ENCODE measurements around the gene FLT3LG. TPM values are rescaled to one million over a fixed set of nuclear protein-coding genes. Genes with fewer than 3 reads are reported as not detected.

The FLT3LG gene, protein sequence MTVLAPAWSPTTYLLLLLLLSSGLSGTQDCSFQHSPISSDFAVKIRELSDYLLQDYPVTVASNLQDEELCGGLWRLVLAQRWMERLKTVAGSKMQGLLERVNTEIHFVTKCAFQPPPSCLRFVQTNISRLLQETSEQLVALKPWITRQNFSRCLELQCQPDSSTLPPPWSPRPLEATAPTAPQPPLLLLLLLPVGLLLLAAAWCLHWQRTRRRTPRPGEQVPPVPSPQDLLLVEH
- 1.3 and 1.9 TPM in 2 replicates for total RNA-seq

DNA sequence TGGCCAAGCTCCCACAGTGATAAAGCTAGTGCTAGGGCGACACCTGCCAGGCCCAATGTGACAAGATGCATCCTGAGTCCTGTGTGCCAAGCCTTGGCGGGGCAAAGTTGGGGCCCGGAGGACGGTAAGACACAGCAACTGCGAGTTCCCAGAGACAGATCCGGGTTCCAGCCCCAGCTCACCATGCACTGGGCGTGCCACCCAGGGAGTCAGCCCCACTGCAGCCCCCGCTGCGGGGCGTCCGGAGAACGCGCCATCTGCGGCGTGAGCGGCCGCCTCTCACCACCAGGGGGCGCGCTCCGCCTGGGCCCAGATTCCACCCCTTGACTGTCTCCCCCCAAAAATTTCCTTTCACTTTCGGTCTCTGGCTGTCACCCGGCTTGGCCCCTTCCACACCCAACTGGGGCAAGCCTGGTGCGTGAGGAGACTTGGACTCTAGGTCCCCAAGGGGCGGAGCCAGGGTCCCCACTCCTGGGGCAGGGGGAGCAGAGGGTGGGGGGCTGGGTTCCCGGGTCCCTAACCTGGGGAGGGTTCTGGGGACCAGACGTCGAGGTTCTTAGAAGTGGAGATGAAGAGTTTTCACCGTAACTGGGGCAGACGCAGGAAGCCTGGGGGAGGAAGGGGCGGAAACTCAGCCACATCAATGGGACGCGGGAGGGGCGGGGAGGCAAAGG, at the start of gene FLT3LG:
TSS of gene FLT3LG (plus strand) at position 348 of the 674 bp plus-strand sequence. CDS start 425 bp downstream, outside the sequence.
- DNase-seq (ENCODE audit: low read depth in 2 of 2), result peak; percentile 36 to 62

DNA sequence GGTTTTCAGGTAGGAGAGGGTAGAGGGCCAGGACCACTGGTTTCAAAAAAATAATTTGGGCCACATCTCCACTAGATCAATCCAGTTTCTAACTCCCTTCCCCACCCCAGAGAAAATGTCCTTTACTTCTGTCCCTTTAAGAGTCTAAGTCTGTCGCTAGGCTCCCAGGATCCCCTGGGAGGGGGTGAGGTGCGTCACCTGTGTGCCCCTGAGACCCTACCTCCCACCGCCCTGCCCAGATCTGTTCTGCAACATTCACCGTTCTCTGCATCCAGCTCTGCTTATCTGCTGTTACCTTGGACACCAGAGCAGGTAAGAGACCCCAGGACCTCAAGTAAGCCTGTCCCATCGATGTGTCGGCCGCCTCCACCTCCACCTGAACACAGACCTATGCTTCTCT, 48.8 kb upstream of the FLT3LG start, which contains the start of gene GFY:
TSS of gene GFY (plus strand) at position 211 of the 400 bp plus-strand sequence. CDS start 1,043 bp downstream, outside the sequence.
- DNase-seq (ENCODE audit: low read depth in 2 of 2), result no peak

DNA sequence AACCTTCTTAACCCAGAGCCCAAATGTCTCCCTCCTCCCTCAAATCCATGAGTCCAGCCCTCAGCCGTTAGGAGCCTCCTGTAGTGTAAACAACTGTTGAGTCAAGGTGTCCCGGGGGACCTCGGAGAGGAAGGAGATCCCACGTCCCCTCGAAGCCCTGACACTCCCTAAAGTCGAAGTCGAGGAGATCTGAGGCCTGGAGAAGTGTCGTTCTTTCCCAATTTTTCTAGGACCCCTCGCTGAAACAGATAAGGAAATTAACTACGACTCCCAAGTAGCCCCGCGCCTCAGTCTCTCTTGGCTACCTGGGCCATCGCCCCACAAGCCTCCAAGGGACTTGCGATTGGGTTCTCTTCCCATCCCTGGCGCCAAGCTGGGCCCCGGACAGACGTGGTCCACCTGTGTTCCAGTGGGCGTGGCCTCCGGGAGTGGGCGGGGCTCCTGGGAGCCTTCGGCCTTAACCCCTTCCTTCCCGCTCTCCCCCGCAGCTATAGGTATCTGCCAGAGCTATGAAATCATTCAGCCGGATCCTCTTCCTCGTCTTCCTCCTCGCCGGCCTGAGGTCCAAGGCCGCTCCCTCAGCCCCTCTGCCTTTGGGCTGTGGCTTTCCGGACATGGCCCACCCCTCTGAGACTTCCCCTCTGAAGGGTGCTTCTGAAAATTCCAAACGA, 48.0 kb upstream of the FLT3LG start:
- no peak for DNase-seq (ENCODE audit: low read depth in 2 of 2)

DNA sequence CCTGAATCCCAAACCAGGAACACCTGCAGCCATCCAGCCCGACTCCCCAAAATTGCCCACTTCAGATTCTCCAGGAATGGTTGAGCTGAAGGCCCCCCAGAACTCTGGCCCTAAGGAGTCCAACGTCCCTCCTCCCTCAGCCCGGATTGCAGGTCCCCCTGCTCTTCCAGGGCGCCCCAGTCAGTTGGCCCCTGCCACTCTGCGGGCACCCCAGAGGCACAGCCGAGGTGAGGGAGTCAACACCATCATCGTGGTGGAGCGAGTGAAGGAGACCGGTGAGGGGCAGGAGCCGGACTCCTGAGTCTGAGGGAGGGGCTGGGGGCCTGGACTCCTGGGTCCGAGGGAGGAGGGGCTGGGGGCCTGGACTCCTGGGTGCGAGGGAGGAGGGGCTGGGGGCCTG, 46.7 kb upstream of the FLT3LG start:
- no peak for DNase-seq (ENCODE audit: low read depth in 2 of 2)

DNA sequence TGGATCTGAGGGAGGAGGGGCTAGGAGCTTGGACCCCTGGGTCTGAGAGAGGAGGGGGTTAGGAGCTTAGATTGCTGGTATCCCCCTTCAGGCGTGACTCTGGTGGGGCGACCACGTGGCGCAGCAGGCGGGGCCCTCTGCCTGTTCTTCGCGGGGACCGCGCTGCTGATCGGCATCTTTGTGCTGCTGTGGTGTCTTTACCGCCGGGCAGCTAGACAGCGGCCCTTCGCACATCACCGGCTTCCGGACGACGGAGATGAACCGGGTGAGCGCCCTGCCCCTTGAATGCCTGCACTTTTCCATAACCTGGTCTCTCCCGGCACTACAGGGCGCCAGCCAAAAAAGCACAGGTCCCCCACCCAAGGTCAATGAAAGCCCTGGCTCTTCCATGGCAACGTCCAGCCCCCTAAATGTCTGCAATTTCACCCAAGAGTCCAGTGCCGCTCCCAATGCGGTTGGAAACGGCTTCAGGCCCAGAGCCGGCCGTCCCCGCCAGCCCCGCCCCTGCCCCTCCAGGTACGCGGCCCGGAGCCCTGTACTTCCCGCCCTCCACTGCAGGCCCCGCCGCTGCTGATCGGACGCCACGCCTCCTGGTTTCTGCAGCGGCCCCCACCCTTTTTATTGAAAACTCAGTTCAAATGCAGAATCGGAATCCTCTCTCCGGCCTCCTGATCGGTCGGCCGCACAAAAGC, 46.0 kb upstream of the FLT3LG start:
- no peak for DNase-seq (ENCODE audit: low read depth in 2 of 2)

DNA sequence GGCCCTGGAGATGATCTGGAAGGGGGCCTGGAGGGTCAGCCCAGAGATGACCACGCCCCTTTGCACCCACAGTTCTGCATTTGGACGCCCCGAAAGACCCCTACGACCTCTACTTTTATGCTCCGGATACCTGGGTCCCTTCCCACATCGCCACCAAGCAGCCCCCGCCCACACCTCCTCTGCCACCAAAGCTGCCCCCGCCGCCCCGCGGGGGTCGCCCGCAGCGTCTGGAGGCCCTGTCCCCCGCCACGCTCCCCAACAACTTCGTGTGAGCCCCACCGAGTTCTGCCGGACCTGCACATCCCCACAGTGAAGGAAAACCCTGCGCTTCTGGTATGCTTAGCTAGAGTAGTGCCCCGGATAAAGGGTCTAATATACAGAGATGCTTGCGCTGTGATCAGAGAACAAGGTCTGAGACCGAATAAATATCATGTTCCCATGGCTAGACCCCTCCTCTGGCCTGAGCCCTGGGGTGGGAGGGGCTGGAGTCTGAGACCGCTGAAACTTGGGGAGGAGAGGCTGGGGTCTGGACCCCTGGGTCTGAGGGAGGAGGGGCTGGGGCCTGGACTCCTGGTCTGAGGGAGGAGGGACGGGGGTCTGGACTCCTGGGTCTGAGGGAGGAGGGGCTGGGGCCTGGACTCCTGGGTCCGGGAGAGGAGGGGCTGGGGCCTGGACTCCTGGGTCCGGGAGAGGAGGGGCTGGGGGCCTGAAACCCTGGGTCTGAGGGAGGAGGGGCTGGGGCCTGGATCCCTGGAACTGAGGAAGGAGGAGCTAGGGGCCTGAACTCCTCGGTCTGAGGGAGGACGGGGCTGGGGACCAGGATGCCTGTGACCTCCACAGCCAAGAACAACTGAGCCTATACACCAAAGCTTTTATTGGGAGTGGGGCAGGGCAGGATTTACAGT, 45.2 kb upstream of the FLT3LG start:
- DNase-seq (ENCODE audit: low read depth in 2 of 2), result no peak

DNA sequence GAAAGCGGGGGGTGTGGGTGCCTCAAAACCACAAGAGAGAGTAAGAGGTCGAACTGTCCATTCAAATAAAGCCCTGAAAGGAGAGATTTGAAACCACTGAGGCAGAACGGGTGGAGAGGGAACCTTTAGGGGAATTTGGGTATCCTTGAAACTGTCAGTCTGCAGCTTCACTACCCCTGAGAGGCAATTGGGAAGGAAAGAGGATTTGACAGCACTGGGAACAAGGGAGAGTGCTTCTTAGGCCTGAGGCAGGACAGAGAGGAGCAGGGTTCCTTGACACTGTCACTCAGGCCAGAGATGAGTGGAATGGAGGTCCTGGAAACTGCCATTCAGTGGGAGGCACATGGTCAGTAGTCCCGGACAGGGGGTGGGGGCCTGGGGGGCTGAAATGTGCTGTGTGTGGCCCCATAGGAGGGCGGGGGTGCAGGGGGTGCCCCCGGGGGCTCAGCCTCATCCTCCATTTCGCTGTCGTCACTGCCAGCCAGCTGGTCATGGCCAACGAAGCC, 43.8 kb upstream of the FLT3LG start:
- DNase-seq (ENCODE audit: low read depth in 2 of 2), result no peak

DNA sequence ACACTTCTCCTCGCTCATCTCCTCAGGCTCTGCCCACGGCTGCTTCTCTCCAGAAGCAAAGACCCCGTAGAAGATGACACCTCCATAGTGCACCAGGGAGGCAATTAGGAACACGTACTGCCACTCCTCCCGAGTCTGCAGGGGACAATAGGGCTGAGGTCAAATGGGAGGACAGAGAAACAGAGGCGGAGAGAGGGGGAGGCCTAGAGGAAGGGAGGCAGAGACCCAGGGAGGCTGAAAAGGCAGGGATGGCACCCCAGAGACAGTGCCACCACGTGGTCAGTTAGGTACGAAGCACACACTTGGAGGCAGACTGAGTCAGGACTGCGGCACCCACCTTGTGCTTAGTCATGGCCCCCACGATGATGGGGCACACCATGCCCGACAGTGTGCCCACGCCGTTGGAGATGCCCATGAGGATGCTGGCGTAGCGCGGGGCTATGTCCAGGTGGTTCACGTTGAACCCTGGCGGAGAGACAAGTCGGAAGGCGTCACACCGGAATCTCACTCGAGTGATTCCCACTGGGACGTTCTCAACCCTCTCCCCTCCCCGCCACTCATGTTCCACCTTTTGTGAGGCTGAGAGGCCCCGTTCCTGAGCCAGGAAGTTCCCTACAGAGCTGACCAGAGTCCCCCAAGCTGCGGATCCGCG, 43.2 kb upstream of the FLT3LG start:
- peak in 1 of 2 donors; percentile 12 for DNase-seq (ENCODE audit: low read depth in 2 of 2)

DNA sequence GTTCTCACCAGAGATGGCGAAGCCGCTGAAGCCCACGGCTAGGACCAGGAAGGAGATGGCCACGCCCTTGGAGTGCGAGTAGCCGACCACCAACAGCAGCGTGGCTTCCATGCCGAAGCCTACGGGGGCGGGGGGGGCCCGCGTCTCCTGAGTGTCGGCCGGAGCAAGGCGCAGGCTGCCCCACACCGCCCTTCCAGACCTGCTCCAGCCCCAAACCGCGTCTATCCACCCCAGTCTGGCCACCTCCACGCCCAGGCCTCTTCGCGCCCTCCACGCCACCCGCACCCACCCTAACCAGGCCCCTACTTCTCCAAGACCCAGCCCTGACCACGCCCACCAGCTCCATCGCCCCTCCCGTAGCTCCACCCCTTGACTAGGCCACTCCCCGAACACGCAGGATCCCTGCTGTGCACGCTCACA, 42.7 kb upstream of the FLT3LG start:
- DNase-seq (ENCODE audit: low read depth in 2 of 2), result no peak

DNA sequence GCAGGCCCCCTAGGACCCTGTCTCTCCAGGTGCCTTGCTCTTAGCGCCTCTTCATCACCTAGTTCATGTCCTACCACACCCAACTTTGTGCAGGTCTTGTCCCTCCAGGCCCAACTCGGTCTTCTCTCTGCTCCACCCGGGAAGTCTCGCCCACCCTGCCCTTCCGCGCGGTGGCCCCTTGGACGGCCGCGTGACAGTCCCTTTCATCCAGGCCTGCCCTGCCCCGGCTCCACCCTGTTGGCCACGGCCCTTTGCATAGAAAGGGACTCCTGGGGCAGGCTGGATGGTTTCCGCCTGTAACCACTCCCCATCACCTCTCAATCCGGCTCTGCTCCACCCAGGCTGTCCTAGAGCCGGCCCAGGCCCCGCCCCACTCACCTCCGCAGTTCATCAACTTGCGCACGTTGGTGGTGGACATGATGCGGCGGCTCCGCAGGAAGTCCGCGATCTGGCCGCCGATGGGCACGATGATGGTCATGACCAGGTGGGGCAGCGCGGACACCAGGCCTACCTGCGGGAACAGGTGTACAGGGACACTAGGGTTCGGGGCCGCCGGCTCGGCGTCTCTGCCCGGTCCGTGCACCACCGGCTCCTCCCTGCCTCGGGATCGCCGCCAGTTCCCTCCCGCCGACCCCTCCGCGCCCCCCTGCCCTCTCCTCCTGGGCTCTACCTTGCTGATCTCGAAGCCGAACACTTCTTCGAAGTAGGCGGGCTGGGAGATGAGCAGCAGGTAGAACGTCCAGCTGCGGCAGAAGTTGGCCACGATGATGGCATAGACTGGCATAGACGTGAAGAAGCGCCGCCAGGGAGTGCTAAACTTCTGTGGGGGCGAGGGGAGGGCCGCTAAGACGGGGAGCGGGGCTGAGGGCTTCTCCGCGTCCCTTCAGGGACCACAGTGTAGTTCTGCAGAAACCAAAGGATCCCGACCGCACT, 41.6 kb upstream of the FLT3LG start:
- no peak for DNase-seq (ENCODE audit: low read depth in 2 of 2)

DNA sequence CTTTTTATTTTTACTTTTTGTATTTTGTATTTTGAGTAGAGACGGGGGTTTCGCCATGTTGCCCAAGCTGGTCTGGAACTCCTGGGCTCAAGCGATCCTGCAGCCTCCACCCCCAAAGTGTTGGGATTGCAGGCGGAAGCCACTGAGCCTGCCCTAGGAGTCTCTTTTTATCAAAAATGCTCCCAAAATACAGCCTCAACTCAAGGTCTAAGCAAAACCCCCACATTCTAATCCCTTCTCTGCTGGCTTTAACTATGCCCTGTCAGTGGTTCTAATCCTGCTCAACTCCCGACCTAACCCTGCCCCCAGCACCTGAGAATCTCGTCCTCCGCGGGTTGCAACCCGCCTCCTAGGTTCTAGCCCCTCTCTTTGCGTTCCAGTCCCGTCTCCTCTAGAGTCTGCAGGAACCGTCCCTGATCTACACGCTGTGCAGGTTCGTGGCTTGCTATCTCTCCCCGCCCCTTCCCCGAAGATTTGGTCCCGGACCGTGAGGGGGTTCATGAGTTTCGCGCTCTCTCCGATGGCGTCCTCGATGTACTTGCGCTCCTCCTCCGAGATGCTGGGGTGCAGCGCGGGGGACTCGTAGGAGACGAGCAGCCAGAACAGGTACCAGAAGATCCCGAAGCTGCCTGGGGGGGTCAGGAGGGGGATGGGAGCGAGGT, 40.6 kb upstream of the FLT3LG start:
- no peak for DNase-seq (ENCODE audit: low read depth in 2 of 2)

DNA sequence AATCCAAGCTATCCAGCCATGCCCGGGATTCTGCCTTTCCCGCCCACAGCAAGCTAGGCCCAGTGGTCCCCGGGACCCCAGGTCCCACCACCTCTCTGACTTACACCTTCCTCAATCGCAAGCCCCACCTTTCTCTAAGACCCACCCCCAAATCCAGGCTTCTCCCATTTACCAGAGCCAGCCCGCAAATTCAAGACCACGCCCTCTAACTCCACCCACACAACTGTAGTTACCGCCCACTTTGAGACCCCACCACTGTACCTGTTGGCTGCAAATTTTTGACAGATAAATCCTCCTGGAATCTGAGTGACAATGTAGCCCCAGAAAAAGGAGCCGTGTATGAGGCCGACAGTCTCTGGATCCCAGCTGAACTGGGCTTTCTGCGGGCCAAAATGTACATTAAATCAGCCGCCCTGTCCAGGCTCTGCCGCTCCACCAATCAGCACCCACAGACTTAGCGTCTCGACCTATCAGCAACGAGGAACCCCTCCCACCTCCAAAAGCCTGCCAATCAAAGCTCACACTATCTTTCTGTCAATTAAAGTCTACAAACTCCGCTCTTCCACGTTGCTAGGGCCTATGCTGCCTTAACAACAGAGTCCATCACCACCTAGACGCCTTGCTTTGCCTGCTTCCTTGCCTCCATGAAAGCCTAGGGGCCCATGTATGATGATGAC, 39.0 kb upstream of the FLT3LG start:
- no peak for DNase-seq (ENCODE audit: low read depth in 2 of 2)

DNA sequence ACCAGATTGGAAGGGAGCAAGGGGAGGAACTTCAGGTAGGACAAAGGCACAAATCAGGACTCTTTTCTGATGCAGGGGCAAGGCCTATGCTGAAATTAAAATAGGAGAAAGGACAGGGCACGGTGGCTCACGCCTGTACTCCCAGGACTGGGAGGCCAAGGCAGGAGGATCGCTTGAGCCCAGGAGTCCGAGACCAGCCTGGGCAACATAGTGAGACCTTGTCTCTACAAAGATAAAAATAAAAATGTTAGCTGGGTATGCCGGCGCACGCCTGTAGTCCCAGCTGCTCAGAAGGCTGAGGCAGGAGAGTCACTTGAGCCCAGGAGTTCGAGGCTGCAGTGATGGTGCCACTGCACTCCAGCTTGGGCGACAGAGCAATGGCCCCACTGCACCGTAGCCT, 38.3 kb upstream of the FLT3LG start:
- no peak for DNase-seq (ENCODE audit: low read depth in 2 of 2)

DNA sequence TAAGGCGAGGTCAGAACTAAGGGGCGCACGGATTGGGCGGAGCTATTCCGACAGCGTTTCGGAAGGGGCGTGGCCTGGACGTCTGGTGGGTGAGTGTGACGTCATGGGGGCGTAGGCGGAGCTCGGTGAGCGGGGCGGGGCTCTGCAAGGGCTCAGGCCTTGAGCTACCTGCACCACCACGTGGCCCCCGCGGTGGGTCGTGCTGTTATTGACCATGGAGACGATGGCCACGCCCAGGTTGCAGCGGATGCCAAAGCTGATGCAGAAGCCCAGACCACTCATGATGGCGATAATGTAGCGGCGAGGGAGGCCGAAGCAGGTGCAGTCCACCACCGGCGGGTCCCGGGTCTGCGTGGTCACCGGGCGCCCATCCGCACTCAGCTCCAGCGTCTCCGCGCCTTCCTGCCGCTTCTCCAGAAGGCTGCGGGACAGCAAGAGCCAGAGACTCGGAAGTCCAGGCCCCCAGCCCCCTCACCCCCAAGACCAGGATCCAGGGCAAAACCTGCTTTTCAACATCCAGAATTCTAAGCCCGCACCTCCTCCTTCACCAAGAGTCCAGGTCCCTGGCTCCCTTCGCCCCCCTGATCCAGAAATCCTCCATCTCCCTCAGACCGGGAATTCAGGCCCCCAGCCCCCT, 37.5 kb upstream of the FLT3LG start:
- DNase-seq (ENCODE audit: low read depth in 2 of 2), result peak in 1 of 2 donors; percentile 31

DNA sequence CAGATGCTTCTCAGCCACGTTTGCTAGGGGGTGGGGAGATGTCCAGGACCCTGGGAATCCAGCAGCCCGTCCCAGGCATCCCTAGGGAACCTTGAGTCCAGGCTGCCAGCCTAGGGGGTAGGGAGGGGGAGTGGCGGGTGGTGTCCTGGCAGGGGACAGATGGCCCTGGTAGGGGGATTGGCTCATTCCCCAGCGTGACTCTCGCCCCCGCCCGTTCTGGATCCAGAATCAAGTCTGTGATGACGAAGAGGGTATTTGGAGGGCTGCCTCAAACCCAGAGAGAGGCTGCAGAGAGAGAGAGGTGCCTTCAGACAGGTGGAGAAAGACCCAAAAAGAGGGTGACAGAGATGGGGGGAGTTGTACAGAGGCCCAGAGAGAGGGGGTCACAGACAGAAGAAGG, 36.8 kb upstream of the FLT3LG start:
- no peak for DNase-seq (ENCODE audit: low read depth in 2 of 2)

DNA sequence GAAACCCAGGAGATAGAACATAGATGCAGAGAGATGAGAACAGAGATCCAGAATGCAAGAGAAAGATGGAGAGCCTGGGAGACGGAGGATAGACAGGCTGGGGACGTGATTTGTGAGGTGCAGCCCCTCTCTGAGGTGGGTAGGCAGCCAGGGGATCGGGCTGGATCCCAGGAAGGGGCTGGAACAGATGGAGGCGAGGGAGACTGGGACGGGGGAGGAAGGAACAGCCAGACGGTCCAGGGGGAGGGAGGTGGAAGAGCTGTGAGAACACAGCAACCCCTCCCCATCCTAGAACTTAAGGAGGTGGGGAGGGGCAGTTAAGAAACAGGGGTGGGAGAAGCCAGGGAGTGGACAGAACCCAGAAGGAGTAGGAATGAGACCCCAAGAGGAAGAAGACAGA, 35.8 kb upstream of the FLT3LG start:
- DNase-seq (ENCODE audit: low read depth in 2 of 2), result no peak

DNA sequence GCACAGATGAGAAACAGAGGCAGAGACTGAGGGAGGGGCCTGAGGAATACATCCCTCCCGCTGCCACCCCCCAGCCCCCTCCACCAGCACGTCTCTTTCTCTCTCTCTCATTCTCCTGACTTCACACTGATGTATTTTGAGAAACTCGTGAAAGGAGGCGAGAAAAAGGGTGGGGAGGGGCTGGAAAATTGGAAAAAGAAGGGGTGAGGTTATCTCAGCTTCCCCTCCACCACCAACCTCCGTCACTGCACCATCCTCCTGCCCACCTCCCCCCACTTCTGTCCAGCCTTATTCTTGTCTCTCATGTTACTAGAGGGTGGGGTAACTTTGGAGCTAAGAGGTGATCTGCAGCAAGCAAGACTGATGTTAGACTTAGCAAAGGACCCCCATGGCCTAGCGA, 34.2 kb upstream of the FLT3LG start:
- no peak for DNase-seq (ENCODE audit: low read depth in 2 of 2)

All from dermis microvascular lymphatic vessel endothelial cell (primary cell).